ENCODE data around the gene PNMA6E. TPM values are rescaled to one million over a fixed set of nuclear protein-coding genes. Genes with fewer than 3 reads are reported as not detected.

Gene PNMA6E
- total and polyA plus RNA-seq, 4 experiments from 2014 or later, result not detected

GRCh38 chrX:153411988-153412574, 10.9 kb upstream of the PNMA6E start:
- H3K4me3 ChIP-seq (ENCODE audit: low read length in 2 of 2), result peak overlapping the region in 1 of 2 donors; percentile 28
- intact Hi-C loops (cut with micrococcal nuclease), result no loop called here
- Mint-ChIP-seq H3K4me1 (peaks cover 6 to 13% (median 8%) of the 10 kb centered on the region in 4 donors), H3K27ac (peak overlapping the region in 1 of 7 donors; percentile 23), H3K4me3 (peak overlapping the region; percentile 59 to 78 (median 65)), H3K9me3 (peaks cover 0 to 1% (median 0%) of the 10 kb centered on the region in 8 donors), H3K36me3 (no peaks in the 10 kb centered on the region), H3K27me3 (peaks cover 0 to 2% of the 10 kb centered on the region in 2 donors)
- H3K27me3 ChIP-seq (ENCODE audit: insufficient read depth, low read length), result no peaks in the 10 kb centered on the region
- CTCF ChIA-PET (ENCODE audit: partially characterized antibody), result interaction anchor here (1.1 kb wide), 1 partner anchor 49 kb away, joined by 3 read pairs; no protein-coding TSS in a partner anchor
- POLR2A ChIA-PET (ENCODE audit: partially characterized antibody), result no interaction called here
- no peak overlapping the region for H3K27ac ChIP-seq (ENCODE audit: low read depth, low read length)
- no peak for DNase-seq
- no peaks in the 10 kb centered on the region for H3K36me3 ChIP-seq (ENCODE audit: insufficient read depth, low read length)
- H3K9me3 ChIP-seq (ENCODE audit: control insufficient read depth in 1 of 2, low read length in 2 of 2), result no peaks in the 10 kb centered on the region
- H3K4me1 ChIP-seq (ENCODE audit: insufficient read depth, low read length), result peaks cover 10% of the 10 kb centered on the region

GRCh38 chrX:153411255-153411987, 10.3 kb upstream of the PNMA6E start, which contains the start of gene ZFP92:
ZFP92 (plus strand) TSS chrX:153411472; CDS start chrX:153418323, 6,851 bp downstream.
- Histone ChIP-seq H3K9me3 (ENCODE audit: control insufficient read depth in 1 of 2, low read length in 2 of 2) (no peaks in the 10 kb centered on the region), H3K27me3 (ENCODE audit: insufficient read depth, low read length) (no peaks in the 10 kb centered on the region), H3K36me3 (ENCODE audit: insufficient read depth, low read length) (no peaks in the 10 kb centered on the region), H3K4me1 (ENCODE audit: insufficient read depth, low read length) (peaks cover 10% of the 10 kb centered on the region), H3K4me3 (ENCODE audit: low read length in 2 of 2) (peak within 1 kb of the TSS in 1 of 2 donors; percentile 28), H3K27ac (ENCODE audit: low read depth, low read length) (no peak within 1 kb of the TSS)
- peaks cover 0 to 2% of the 10 kb centered on the region in 2 donors for H3K27me3 Mint-ChIP-seq
- peak; percentile 20 to 34 (median 26) for DNase-seq
- peaks cover 0 to 1% (median 0%) of the 10 kb centered on the region in 8 donors for H3K9me3 Mint-ChIP-seq
- H3K27ac Mint-ChIP-seq, result peak within 1 kb of the TSS in 2 of 7 donors; percentile 23 to 75
- peaks cover 6 to 13% (median 8%) of the 10 kb centered on the region in 4 donors for H3K4me1 Mint-ChIP-seq
- no peaks in the 10 kb centered on the region for H3K36me3 Mint-ChIP-seq
- ChIA-PET POLR2A (ENCODE audit: partially characterized antibody) (no interaction called here), CTCF (ENCODE audit: partially characterized antibody) (interaction anchor here (1.1 kb wide), 1 partner anchor 49 kb away, joined by 3 read pairs; no protein-coding TSS in a partner anchor)
- intact Hi-C loops (cut with micrococcal nuclease), result no loop called here
- peak within 1 kb of the TSS; percentile 59 to 82 (median 66) for H3K4me3 Mint-ChIP-seq

DNA sequence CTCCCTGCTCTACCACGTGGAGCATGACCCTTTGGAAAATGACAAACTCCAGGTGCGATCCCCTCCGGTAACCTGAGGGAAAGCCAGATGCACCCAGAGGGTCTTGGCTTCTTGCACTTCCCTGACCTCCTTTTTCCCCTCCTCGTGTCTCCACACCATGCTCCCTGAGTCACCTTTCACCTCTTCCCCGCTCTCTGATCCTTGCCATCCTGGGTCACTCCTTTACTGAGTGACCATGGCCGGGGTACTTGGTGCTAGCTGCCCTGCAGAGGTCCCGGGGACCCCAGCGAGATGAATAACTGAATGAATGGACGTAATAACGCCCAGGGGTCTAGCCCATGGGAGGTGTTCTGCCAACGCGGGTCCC, 9.7 kb upstream of the PNMA6E start:
- Mint-ChIP-seq H3K4me3 (peak overlapping the region; percentile 57 to 82 (median 64)), H3K27me3 (peaks cover 0 to 2% of the 10 kb centered on the region in 2 donors), H3K36me3 (no peaks in the 10 kb centered on the region), H3K9me3 (peaks cover 0 to 1% (median 0%) of the 10 kb centered on the region in 8 donors), H3K4me1 (peaks cover 6 to 13% (median 8%) of the 10 kb centered on the region in 4 donors), H3K27ac (peak overlapping the region in 1 of 7 donors; percentile 75)
- no peak for DNase-seq
- Histone ChIP-seq H3K9me3 (ENCODE audit: control insufficient read depth in 1 of 2, low read length in 2 of 2) (no peaks in the 10 kb centered on the region), H3K27me3 (ENCODE audit: insufficient read depth, low read length) (no peaks in the 10 kb centered on the region), H3K36me3 (ENCODE audit: insufficient read depth, low read length) (no peaks in the 10 kb centered on the region), H3K4me1 (ENCODE audit: insufficient read depth, low read length) (peaks cover 10% of the 10 kb centered on the region), H3K4me3 (ENCODE audit: low read length in 2 of 2) (no peak overlapping the region), H3K27ac (ENCODE audit: low read depth, low read length) (no peak overlapping the region)
- intact Hi-C loops (cut with micrococcal nuclease), result no loop called here
- CTCF ChIA-PET (ENCODE audit: partially characterized antibody), result no interaction called here
- POLR2A ChIA-PET (ENCODE audit: partially characterized antibody), result no interaction called here

DNA sequence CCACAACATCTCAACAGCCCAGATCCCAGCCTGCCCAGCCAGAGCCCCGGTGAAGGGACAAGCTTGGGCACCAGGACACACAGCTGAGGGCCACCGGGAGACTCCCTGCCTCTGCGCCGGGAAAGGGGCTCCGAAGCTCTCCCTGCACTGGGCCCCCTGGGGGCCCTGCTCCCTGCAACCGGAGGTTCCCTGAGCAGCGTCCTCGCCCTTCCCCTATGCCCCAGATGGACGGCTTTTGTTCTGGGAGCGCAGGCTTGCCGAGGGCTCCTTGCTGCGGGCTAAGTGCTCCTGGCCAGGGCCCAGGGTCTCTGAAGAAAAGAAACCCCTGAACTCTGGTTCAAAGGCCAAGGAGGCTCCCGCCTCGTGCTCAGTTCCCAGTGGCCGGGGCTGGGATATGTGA, 9.2 kb upstream of the PNMA6E start:
- H3K4me1 ChIP-seq (ENCODE audit: insufficient read depth, low read length), result peaks cover 10% of the 10 kb centered on the region
- Mint-ChIP-seq H3K9me3 (peaks cover 0 to 1% (median 0%) of the 10 kb centered on the region in 8 donors), H3K27me3 (peaks cover 0 to 2% of the 10 kb centered on the region in 2 donors), H3K36me3 (no peaks in the 10 kb centered on the region), H3K4me1 (peaks cover 6 to 13% (median 8%) of the 10 kb centered on the region in 4 donors), H3K27ac (no peak overlapping the region), H3K4me3 (peak overlapping the region in 2 of 8 donors; percentile 64 to 75)
- intact Hi-C loops (cut with micrococcal nuclease), result no loop called here
- no peaks in the 10 kb centered on the region for H3K36me3 ChIP-seq (ENCODE audit: insufficient read depth, low read length)
- no peak overlapping the region for H3K4me3 ChIP-seq (ENCODE audit: low read length in 2 of 2)
- H3K9me3 ChIP-seq (ENCODE audit: control insufficient read depth in 1 of 2, low read length in 2 of 2), result no peaks in the 10 kb centered on the region
- POLR2A ChIA-PET (ENCODE audit: partially characterized antibody), result no interaction called here
- CTCF ChIA-PET (ENCODE audit: partially characterized antibody), result no interaction called here
- H3K27ac ChIP-seq (ENCODE audit: low read depth, low read length), result no peak overlapping the region
- no peaks in the 10 kb centered on the region for H3K27me3 ChIP-seq (ENCODE audit: insufficient read depth, low read length)
- DNase-seq, result no peak

GRCh38 chrX:153409414-153410101, 8.4 kb upstream of the PNMA6E start:
- Histone ChIP-seq H3K9me3 (ENCODE audit: control insufficient read depth in 1 of 2, low read length in 2 of 2) (no peaks in the 10 kb centered on the region), H3K27me3 (ENCODE audit: insufficient read depth, low read length) (no peaks in the 10 kb centered on the region), H3K27ac (ENCODE audit: low read depth, low read length) (no peak overlapping the region), H3K4me1 (ENCODE audit: insufficient read depth, low read length) (peaks cover 10% of the 10 kb centered on the region), H3K36me3 (ENCODE audit: insufficient read depth, low read length) (no peaks in the 10 kb centered on the region), H3K4me3 (ENCODE audit: low read length in 2 of 2) (no peak overlapping the region)
- Mint-ChIP-seq H3K4me3 (no peak overlapping the region), H3K4me1 (peaks cover 6 to 13% (median 8%) of the 10 kb centered on the region in 4 donors), H3K9me3 (peaks cover 0 to 1% (median 0%) of the 10 kb centered on the region in 8 donors), H3K27ac (no peak overlapping the region), H3K27me3 (peaks cover 0 to 2% of the 10 kb centered on the region in 2 donors), H3K36me3 (no peaks in the 10 kb centered on the region)
- intact Hi-C loops (cut with micrococcal nuclease), result no loop called here
- no peak for DNase-seq
- CTCF ChIA-PET (ENCODE audit: partially characterized antibody), result no interaction called here
- POLR2A ChIA-PET (ENCODE audit: partially characterized antibody), result no interaction called here

GRCh38 chrX:153408871-153409351, 7.8 kb upstream of the PNMA6E start:
- no peak for DNase-seq
- H3K27me3 ChIP-seq (ENCODE audit: insufficient read depth, low read length), result no peaks in the 10 kb centered on the region
- Mint-ChIP-seq H3K36me3 (no peaks in the 10 kb centered on the region), H3K27ac (no peak overlapping the region), H3K27me3 (peaks cover 0 to 2% of the 10 kb centered on the region in 2 donors), H3K4me1 (peaks cover 6 to 13% (median 8%) of the 10 kb centered on the region in 4 donors), H3K4me3 (no peak overlapping the region), H3K9me3 (peaks cover 0 to 1% (median 0%) of the 10 kb centered on the region in 8 donors)
- CTCF ChIA-PET (ENCODE audit: partially characterized antibody), result no interaction called here
- H3K9me3 ChIP-seq (ENCODE audit: control insufficient read depth in 1 of 2, low read length in 2 of 2), result no peaks in the 10 kb centered on the region
- no peak overlapping the region for H3K27ac ChIP-seq (ENCODE audit: low read depth, low read length)
- intact Hi-C loops (cut with micrococcal nuclease), result no loop called here
- peaks cover 10% of the 10 kb centered on the region for H3K4me1 ChIP-seq (ENCODE audit: insufficient read depth, low read length)
- H3K4me3 ChIP-seq (ENCODE audit: low read length in 2 of 2), result no peak overlapping the region
- POLR2A ChIA-PET (ENCODE audit: partially characterized antibody), result no interaction called here
- H3K36me3 ChIP-seq (ENCODE audit: insufficient read depth, low read length), result no peaks in the 10 kb centered on the region

DNA sequence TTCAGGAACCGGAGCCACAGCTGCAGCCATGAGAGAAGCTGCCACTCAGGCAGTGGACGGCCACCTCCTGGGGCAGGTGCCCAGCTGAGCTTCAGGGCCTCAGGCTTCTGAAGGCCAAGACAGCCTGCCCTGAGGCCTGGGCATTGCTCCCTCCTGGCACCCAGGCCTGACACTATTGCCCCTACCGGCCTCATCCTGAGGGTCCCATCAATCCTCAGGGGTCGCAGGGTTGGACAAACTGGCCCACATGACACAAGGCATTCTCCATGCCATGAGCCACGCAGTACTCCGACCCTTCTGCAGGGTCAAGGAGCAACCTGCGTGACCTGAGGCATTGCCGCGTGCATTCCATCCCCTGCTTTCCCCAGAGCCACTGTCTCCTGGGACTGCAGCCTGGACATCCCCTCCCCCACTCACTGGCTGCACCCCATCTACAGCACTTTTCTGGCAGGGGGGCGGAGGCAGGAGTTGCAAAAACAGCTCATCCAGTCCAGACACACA, 7.1 kb upstream of the PNMA6E start:
- ChIA-PET CTCF (ENCODE audit: partially characterized antibody) (no interaction called here), POLR2A (ENCODE audit: partially characterized antibody) (no interaction called here)
- no peak overlapping the region for H3K4me3 ChIP-seq (ENCODE audit: low read length in 2 of 2)
- Mint-ChIP-seq H3K4me3 (no peak overlapping the region), H3K27ac (no peak overlapping the region), H3K9me3 (peaks cover 0 to 1% (median 0%) of the 10 kb centered on the region in 8 donors), H3K36me3 (no peaks in the 10 kb centered on the region), H3K27me3 (no peaks in the 10 kb centered on the region), H3K4me1 (peaks cover 6 to 13% (median 8%) of the 10 kb centered on the region in 4 donors)
- H3K36me3 ChIP-seq (ENCODE audit: insufficient read depth, low read length), result no peaks in the 10 kb centered on the region
- intact Hi-C loops (cut with micrococcal nuclease), result no loop called here
- peaks cover 10% of the 10 kb centered on the region for H3K4me1 ChIP-seq (ENCODE audit: insufficient read depth, low read length)
- no peaks in the 10 kb centered on the region for H3K9me3 ChIP-seq (ENCODE audit: control insufficient read depth in 1 of 2, low read length in 2 of 2)
- no peak for DNase-seq
- H3K27ac ChIP-seq (ENCODE audit: low read depth, low read length), result no peak overlapping the region
- no peaks in the 10 kb centered on the region for H3K27me3 ChIP-seq (ENCODE audit: insufficient read depth, low read length)
